Measurements from ENCODE around the gene PRIMA1.
A peak's percentile ranks its signal among the peaks of the same experiment; 100 is the strongest.

PRIMA1 gene

GRCh38 chr14:93797071-93797470, 8.8 kb upstream of the PRIMA1 start:
- DNase-seq (ENCODE audit: low read depth in 2 of 2), result no peak

DNA sequence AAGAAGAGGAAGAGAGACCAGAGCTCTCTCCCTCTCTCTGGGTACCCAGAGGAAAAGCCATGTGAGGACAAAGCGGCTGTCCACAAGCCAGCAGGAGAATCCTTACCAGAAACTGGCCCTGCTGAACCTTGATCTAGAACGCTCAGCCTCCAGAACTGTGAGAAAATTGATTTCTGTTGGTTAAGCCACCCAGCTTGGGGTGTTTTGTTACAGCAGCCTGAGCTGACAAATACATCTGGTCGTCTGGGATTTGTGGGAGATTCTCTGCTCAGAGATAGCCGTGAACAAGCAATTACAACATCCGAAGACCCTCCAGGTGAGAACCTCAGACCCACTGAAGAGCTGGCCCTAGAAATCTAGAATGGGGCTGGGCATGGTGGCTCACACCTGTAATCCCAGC, 6.5 kb upstream of the PRIMA1 start:
- no peak for DNase-seq (ENCODE audit: low read depth in 2 of 2)

DNA sequence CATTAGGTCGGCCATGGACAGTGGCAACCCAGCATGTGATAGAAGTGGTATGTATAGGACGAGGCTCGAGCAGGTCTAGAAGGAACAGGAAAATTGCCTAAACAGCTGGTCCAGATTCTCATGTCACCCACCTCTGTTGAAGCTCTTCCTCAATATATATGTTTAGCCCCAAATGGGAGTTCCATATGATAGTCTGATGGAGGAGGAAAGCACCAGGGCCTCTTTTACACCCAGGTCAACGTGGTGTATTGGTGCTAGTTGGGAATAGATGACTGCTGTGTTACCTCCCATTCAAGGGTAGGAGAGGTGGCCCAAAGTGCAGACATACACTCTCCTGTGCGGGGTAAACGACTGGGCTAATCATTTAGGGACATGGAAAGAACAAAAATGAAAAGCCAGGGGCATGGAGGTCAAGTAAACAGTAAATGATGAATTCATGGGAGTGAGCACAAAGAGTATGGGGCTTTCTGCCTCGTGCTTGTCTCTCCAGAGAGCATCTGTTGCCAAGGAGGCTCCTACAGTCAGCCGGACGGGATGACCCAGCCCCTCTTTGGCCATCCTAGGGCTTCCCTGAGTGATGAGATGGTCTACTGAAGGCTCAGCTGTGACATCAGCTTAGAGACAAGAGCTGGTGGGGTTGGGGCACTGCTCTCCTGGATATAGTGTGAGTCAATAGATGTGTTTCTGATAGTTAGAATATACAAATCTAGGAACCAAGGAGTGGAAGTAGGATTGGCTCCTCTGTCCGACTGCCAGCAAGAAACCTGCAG, 5.5 kb upstream of the PRIMA1 start:
- no peak for DNase-seq (ENCODE audit: low read depth in 2 of 2)

- DNase-seq (ENCODE audit: low read depth in 2 of 2), result no peak
Observed at GRCh38 chr14:93792391-93792790, 4.1 kb upstream of the PRIMA1 start.

DNA sequence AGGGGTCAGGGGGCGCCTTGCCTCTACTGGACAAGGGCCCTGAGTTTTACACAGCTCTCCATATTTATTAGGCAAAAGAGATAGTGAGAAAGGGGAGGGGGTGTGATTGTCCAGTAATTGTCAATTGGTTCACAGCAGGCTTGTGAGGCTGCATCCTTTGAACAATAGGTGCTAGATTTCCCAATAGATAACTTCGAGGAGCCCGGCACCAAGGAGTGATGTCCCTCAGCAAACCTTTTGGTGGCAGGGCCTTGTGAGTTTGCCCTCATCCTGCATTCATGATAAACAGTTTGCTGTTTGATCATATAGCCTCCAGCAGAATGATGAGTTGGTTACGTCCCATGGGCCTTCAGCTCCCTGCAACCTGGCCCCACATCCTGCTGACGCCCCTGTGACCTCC, 2.7 kb upstream of the PRIMA1 start:
- DNase-seq (ENCODE audit: low read depth in 2 of 2), result no peak

GRCh38 chr14:93789228-93790130, 1.2 kb upstream of the PRIMA1 start:
- DNase-seq (ENCODE audit: low read depth in 2 of 2), result no peak

DNA sequence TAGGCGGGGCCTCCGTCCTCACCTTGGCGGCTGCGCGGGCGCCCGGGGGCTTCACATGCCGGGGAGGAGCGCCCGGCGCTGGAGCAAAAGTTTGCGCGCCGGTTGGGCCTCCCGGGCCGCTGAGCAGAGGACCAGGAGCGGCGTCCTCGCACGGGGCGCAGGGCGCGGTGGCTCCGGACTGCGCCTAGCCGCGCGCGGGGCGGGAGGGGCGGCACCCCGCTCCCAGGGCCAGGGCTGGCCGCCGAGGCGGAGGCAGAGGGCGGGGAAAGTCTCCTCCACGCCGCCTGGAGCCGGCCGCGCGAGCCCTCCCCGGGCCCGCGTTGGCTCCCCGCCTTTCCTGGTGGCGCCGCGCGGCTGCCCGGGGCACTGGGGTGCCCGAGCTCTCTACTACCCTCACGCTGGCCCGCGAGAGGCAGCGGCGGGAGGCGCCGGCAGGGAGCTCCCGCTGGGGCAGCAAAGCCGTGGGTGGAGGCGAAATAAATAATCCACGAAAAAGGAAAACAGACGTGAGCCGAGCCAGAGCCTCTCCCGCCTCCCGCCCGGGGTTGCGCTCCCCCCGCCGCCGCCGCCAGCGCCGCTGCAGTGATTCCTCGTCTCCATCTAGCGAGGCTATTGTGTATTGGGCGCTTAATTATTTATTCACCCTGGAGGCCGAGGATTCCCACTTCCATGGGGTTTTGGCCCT, 400 bp upstream of the PRIMA1 start:
- DNase-seq (ENCODE audit: low read depth in 2 of 2), result no peak

GRCh38 chr14:93787465-93788292, 606 bp downstream of the PRIMA1 start:
- DNase-seq (ENCODE audit: low read depth in 2 of 2), result no peak

- no peak for DNase-seq (ENCODE audit: low read depth in 2 of 2)
Observed at GRCh38 chr14:93785423-93785822, 2.9 kb downstream of the PRIMA1 start.

GRCh38 chr14:93784878-93785277, 3.4 kb downstream of the PRIMA1 start:
- no peak for DNase-seq (ENCODE audit: low read depth in 2 of 2)

DNA sequence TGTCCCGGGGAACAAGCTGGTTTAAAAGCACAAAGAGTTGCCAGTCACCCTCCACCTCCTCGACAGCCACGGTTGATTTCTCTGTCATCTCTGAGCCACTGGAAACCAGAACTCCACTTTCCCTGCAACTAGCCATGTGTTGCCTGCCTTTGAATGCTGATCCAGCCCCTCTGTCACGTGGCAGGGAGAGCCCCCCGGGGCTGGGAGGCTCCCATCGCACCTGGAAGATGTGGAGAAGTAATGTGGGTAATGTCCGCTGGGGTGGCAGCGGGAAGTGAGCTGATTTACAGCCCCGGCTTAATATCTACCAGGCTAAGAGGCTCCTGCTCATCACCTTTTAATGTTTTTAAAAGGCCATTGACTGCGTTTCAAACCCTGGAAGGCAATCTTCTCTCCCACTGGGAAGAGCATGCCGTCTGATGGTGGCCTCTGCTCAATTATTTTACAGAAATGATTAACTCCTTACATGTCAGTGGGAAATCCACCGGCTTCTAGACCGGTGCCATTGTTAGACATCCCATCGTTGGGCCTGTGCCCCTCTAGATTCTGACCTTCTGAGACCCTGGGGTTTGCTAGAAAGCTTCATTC, 7.4 kb downstream of the PRIMA1 start:
- DNase-seq (ENCODE audit: low read depth in 2 of 2), result no peak

GRCh38 chr14:93778856-93779629, 9.2 kb downstream of the PRIMA1 start:
- no peak for DNase-seq (ENCODE audit: low read depth in 2 of 2)

DNA sequence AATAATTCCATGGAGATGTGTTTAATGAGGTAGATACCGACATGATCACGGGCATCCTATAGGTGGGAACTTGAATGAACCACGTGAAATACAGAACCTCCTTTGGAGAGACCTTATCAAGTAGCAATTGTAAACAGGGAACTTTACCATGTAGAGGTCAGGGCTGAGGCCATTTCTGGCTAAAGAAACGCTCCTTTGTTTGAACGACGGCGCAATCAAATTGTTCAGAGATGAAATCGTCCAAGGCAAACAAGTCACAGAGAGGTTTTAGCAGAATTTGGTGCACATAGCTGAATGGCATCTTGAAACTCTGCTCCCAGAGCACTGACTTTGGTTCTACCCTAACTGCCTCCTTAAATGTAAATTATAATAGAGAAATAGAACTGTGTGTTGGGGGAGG, 9.8 kb downstream of the PRIMA1 start:
- DNase-seq (ENCODE audit: low read depth in 2 of 2), result no peak

DNA sequence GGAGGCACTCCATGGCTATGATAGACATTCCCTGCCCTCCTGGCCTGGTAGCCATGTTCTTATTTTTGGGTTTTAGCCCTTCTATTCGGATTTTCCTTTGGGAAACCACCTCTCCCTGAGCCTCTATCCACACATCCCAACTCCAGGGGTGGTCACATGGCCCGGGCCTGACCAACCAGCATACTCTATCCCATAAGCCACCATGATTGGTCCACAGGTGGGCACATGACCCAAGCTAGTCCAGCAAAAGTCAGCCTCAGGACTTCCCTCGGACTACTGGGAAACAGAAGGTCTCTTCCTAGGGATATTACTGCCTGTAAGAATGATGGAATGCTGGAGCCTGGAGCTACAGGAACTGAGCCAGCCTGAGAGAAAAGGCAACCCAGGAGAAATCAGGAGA, 12.5 kb downstream of the PRIMA1 start:
- DNase-seq (ENCODE audit: low read depth in 2 of 2), result no peak

DNA sequence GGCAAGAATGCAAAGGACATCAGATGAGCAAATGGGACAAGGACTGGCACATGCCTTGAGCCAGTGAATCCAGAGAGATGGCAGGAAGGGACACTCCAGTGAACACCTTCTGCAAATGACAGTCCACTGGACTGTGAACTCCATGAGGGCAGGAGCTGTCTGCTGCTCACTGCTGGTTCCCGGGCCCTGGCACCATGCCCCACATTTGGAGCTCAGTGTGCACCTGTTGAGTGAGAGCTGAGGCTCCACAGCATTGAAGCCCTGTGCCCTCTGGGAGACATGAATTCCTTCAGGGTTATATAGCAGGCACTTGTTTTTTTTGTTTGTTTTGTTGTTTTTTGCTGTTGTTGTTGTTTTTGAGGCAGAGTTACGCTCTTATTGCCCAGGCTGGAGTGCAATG, 13.1 kb downstream of the PRIMA1 start:
- DNase-seq (ENCODE audit: low read depth in 2 of 2), result no peak

DNA sequence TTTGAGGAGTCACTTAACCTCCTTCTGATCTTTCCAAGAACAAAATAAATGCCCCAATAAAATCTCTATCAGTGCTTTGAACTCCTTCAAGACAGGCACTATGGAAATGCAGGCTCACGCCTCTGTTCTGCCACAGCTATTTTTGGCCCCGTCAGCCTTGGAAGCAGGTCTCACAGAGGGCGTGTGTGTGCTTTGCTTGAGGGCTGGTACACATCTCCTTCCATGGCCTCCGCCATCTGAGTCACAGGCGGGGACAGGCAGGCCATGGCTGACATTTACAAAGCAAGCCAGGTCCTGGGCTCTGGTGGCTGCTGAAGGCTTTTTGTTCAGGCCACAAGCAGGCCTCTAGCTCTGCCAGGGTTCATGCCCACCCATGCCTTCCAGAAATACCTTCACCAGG, 16.0 kb downstream of the PRIMA1 start:
- no peak for DNase-seq (ENCODE audit: low read depth in 2 of 2)

GRCh38 chr14:93765970-93766369, 22.3 kb downstream of the PRIMA1 start:
- DNase-seq (ENCODE audit: low read depth in 2 of 2), result no peak

DNA sequence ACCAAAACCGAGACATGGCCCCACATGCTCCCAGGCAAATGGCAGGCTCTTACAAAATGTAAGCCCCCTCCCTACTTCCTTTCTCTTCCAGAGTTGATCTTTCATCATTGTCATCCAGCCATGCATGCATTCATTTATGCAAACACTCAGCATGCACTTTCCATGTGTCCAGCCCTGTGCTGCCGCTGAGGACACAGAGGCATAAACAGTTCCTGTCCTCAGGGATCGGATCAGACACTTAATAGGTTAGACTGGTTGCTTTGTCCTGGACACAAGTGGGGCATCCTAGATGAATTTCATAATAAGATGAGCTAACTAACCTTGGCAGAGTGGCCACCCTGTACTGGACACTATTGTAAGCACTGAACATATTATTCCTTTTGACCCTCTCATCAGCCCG, 23.1 kb downstream of the PRIMA1 start:
- no peak for DNase-seq (ENCODE audit: low read depth in 2 of 2)

DNA sequence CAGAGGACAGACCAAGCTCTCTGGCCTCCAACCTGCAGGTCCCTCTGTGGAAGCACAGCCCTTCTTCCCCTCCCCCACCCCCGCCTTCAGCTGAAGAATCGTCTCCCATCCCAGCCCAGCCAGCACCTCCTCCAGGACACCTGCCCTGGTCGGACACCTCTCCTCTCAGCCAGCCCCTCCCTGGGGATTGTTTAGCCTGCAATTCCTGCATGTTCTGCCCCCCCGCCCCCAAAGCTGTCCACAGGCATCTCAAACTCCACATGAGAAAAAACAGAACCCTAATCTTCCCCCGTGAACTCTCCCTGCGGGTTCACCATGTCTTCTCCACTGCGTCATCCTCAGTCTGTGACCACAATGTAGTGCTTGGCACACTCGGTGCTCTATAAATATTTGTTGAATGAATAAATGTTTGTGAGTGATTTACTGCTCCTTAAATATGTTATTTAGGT, 24.1 kb downstream of the PRIMA1 start:
- DNase-seq (ENCODE audit: low read depth in 2 of 2), result peak; percentile 3 to 4

GRCh38 chr14:93759719-93760307, 28.5 kb downstream of the PRIMA1 start:
- no peak for DNase-seq (ENCODE audit: low read depth in 2 of 2)
